ENCODE data around the gene ZNF709.
"Not testable (repeated sequence)": the region's sequence is repeated elsewhere in the genome, so short reads cannot be mapped to it uniquely, and the experiment has no call there.

The ZNF709 gene

GRCh38 chr19:12453495-12453894 is 31.1 kb downstream of the ZNF709 start:
- no peak for DNase-seq (ENCODE audit: low read depth)

- peak; percentile 4 for DNase-seq (ENCODE audit: low read depth)
Observed at GRCh38 chr19:12450844-12451243, 33.8 kb downstream of the ZNF709 start.

- no peak for DNase-seq (ENCODE audit: low read depth)
Observed at GRCh38 chr19:12448808-12449207, 35.8 kb downstream of the ZNF709 start.

- peak; percentile 97 for DNase-seq (ENCODE audit: low read depth)
Observed at GRCh38 chr19:12440541-12441316, 43.9 kb downstream of the ZNF709 start, which contains the start of gene ZNF443. Gene ZNF443 (minus strand): TSS chr19:12441021. CDS start chr19:12440914, 107 bp downstream.

DNA sequence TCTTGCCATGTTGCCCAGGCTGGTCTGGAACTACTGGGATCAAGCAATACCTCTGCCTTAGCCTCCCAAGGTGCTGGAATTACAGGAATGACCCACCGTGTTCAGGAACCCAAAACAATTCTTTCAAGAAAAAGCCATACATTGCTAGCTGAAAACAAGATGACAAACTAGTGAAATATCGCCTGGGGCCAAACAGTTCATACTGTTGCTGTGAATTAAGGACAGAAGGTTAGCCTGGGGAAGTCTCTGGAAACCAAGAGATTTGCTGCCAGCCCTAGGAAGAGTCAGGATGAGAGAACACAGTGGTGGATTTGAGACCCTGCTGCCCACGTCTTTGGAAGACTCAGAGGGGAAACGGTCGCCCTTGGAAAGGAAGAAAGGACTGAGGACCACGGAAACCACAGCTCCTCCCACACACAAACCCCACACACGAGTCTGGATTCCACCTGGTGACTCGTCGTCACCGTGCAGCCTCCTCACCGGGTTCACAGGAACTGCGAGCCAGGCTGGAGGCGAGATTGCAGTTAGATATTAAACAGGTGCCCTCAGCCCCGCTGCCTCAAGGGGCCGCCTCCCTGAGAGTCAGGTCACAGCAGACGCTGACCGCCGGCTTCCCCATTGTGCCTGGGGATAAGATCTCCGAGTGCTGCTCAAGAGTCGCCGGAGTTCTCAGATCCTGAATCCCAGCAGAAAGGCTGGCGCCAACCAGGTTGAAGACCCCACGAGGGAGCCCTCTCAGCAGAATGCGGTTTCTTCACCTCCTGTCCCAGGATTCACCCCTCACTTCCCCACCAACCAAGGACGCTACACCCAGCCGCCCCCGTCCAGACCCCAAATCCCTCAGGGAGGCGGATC is 44.7 kb downstream of the ZNF709 start:
- peak; percentile 22 for DNase-seq (ENCODE audit: low read depth)

- DNase-seq (ENCODE audit: low read depth) = not testable (repeated sequence)
Observed at GRCh38 chr19:12430726-12431299, 53.8 kb downstream of the ZNF709 start.

GRCh38 chr19:12425888-12426274 is 58.7 kb downstream of the ZNF709 start:
- no peak for DNase-seq (ENCODE audit: low read depth)

- DNase-seq (ENCODE audit: low read depth) = no peak
Observed at GRCh38 chr19:12425236-12425887, 59.3 kb downstream of the ZNF709 start.

DNA sequence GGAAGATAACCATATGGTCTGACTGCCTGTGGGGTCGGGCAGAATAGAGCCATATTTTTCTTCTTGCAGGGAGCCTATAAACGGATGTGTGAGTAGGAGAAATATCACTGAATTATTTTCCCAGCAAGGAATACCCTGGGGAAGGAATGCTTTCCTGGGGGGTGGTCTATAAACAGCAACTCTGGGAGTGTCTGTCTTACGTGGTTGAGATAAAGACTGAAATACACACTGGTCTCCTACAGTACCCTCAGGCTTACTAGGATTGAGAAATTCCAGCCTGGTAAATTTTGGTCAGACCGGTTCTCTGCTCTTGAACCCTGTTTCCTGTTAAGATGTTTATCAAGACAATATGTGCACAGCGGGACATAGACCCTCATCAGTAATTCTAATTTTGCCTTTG is 67.3 kb downstream of the ZNF709 start:
- not testable (repeated sequence) for DNase-seq (ENCODE audit: low read depth)

GRCh38 chr19:12411893-12412292 is 72.7 kb downstream of the ZNF709 start:
- no peak for DNase-seq (ENCODE audit: low read depth)

All from amniotic epithelial cell (primary cell).